ENCODE data around the gene ADCY5.

GRCh38 chr3:123276346-123277006, 172.4 kb downstream of the ADCY5 start:
- TF ChIP-seq ZFX (IDR thresholded peaks at IDR 0.05) (no peak), CTCF (conservative IDR thresholded peaks at IDR 0.05) (no peak)
